SK-N-SH (cell line): ENCODE data around the gene VPS51. TPM values are rescaled to one million over a fixed set of nuclear protein-coding genes. Genes with fewer than 3 reads are reported as not detected.
A peak's percentile ranks its signal among the peaks of the same experiment; 100 is the strongest.

Experiments
- CTCF ChIA-PET: fragments of 300-600, 350-600 bp; formaldehyde crosslinking; extraction: SDS; loops from one replicate; lab custom pipeline; 2021; lab: Yijun Ruan, JAX
- POLR2A ChIA-PET: fragments of 350-600 bp; sonication (Branson Sonifier 250); formaldehyde crosslinking; extraction: SDS; loops from one replicate; lab custom pipeline; 2020; ENCODE audit warnings: antibody characterized with exemption, inconsistent platforms; lab: Yijun Ruan, JAX
- DNase-seq: peaks from one replicate; pipeline ENCODE4 v3.0.0; 2012
- H2AFZ ChIP-seq: fragments of 200-600 bp; sonication (generic); 2 replicates; pipeline ENCODE4 v1.8.1; 2016; ENCODE audit warnings: antibody characterized with exemption, mild to moderate bottlenecking, low read depth
- H3F3A ChIP-seq: fragments of 200-600 bp; sonication (generic); replicated peaks from 2 replicates; pipeline ENCODE3; 2016; ENCODE audit warnings: antibody characterized with exemption, mild to moderate bottlenecking; ENCODE audit not compliant: insufficient read depth
- H3K27ac ChIP-seq, 2 experiments: fragments of 200-500 bp in 1 of 2; fragments of 200-600 bp in 1 of 2; sonication (Bioruptor generic) in 1 of 2; sonication (generic), shearing (Covaris generic) in 1 of 2; 2 replicates each; pipeline versions ENCODE4 v1.5.1 to v1.6.1; 2014 to 2016; ENCODE audit warnings: low read depth in 2 of 2, inconsistent platforms in 1 of 2, low read length in 1 of 2, mild to moderate bottlenecking in 1 of 2, mixed read lengths in 1 of 2
- H3K27me3 ChIP-seq: fragments of 200-600 bp; sonication (generic), shearing (Covaris generic); 2 replicates; pipeline ENCODE4 v1.6.1; 2016; ENCODE audit warnings: mixed run types; ENCODE audit not compliant: insufficient read depth
- H3K36me3 ChIP-seq, 2 experiments: fragments of 200-500 bp in 1 of 2; fragments of 200-600 bp in 1 of 2; sonication (Bioruptor generic) in 1 of 2; sonication (generic) in 1 of 2; replicated peaks in 1 of 2; 2 replicates each; pipeline versions ENCODE3 to v1.5.1; 2014 to 2016; ENCODE audit warnings: low read length in 1 of 2, mild to moderate bottlenecking in 1 of 2; ENCODE audit not compliant: insufficient read depth in 2 of 2, control insufficient read depth in 1 of 2
- H3K4me1 ChIP-seq, 2 experiments: fragments of 200-500 bp in 1 of 2; fragments of 200-600 bp in 1 of 2; sonication (Bioruptor generic) in 1 of 2; sonication (generic), shearing (Covaris generic) in 1 of 2; 2 replicates each; pipeline versions ENCODE4 v1.5.1 to v1.6.1; 2014 to 2016; ENCODE audit warnings: low read depth in 1 of 2, low read length in 1 of 2, mixed run types in 1 of 2; ENCODE audit not compliant: insufficient read depth in 2 of 2, control insufficient read depth in 1 of 2
- H3K4me2 ChIP-seq: fragments of 200-600 bp; sonication (generic), shearing (Covaris generic); 2 replicates; pipeline ENCODE4 v1.6.1; 2017; ENCODE audit warnings: mixed run types
- H3K4me3 ChIP-seq, 2 experiments: fragments of 200-500 bp in 1 of 2; fragments of 200-600 bp in 1 of 2; sonication (Bioruptor generic) in 1 of 2; sonication (generic), shearing (Covaris generic) in 1 of 2; 2 replicates each; pipeline versions ENCODE4 v1.5.1 to v1.8.1; 2014 to 2016; ENCODE audit warnings: low read depth in 2 of 2, inconsistent platforms in 1 of 2, low read length in 1 of 2, mild to moderate bottlenecking in 1 of 2, mixed read lengths in 1 of 2, moderate library complexity in 1 of 2
- H3K79me2 ChIP-seq: fragments of 200-600 bp; sonication (generic); 2 replicates; pipeline ENCODE4 v1.8.1; 2017; ENCODE audit warnings: mild to moderate bottlenecking; ENCODE audit not compliant: insufficient read depth
- H3K9ac ChIP-seq: fragments of 200-600 bp; sonication (generic); 2 replicates; pipeline ENCODE4 v1.6.1; 2017; ENCODE audit warnings: mixed run types
- H3K9me2 ChIP-seq: fragments of 200-600 bp; sonication (generic); 2 replicates; pipeline ENCODE4 v1.6.1; 2017; ENCODE audit warnings: mixed run types
- H3K9me3 ChIP-seq: fragments of 200-600 bp; sonication (generic); 2 replicates; pipeline ENCODE4 v1.6.1; 2017; ENCODE audit warnings: mixed run types, mild to moderate bottlenecking, moderate library complexity
- H4K20me1 ChIP-seq: fragments of 200-600 bp; sonication (generic); 2 replicates; pipeline ENCODE4 v1.6.1; 2017; ENCODE audit warnings: mild to moderate bottlenecking, mixed run types; ENCODE audit not compliant: insufficient read depth
- CHD2 ChIP-seq: fragments of 150-350 bp; IDR thresholded peaks from 2 replicates; pipeline ENCODE4 v1.6.1; 2018; ENCODE audit warnings: low read length; ENCODE audit not compliant: partially characterized antibody
- CTCF ChIP-seq: fragments of 200-600 bp; sonication (generic); IDR thresholded peaks from 2 replicates; pipeline ENCODE4 v1.6.1; 2017; ENCODE audit warnings: antibody characterized with exemption, mild to moderate bottlenecking, moderate library complexity
- ELF1 ChIP-seq: IDR thresholded peaks from 2 replicates; pipeline ENCODE4 v1.4.0; 2012
- EP300 ChIP-seq, 2 experiments: IDR thresholded peaks; 2 replicates each; pipeline versions ENCODE4 v1.4.0 to v1.6.1; 2012; ENCODE audit warnings: borderline replicate concordance in 1 of 2, low read depth in 1 of 2, low read length in 1 of 2
- EZH2phosphoT487 ChIP-seq: fragments of 200-600 bp; sonication (generic); IDR thresholded peaks from 2 replicates; pipeline ENCODE4 v1.6.1; 2017; ENCODE audit warnings: low read depth, mixed run types, mild to moderate bottlenecking, antibody characterized with exemption, moderate library complexity, borderline replicate concordance
- FOSL2 ChIP-seq: IDR thresholded peaks from 2 replicates; pipeline ENCODE4 v1.4.0; 2012; ENCODE audit warnings: low read depth, mild to moderate bottlenecking, moderate library complexity, borderline replicate concordance
- GATA2 ChIP-seq: sonication (generic); formaldehyde crosslinking; IDR thresholded peaks from 2 replicates; pipeline ENCODE4 v1.5.0; 2020; ENCODE audit warnings: mild to moderate bottlenecking, missing genetic modification reagents
- JUND ChIP-seq: IDR thresholded peaks from 2 replicates; pipeline ENCODE4 v1.4.0; 2012
- PBX3 ChIP-seq: IDR thresholded peaks from 2 replicates; pipeline ENCODE4; 2012
- RAD21 ChIP-seq: IDR thresholded peaks from 2 replicates; pipeline ENCODE4 v1.6.1; 2012; ENCODE audit warnings: mild to moderate bottlenecking, low read length
- RCOR1 ChIP-seq: fragments of 150-350 bp; IDR thresholded peaks from 2 replicates; pipeline ENCODE4 v1.6.1; 2017; ENCODE audit warnings: antibody characterized with exemption, low read length
- SIN3A ChIP-seq: IDR thresholded peaks from 2 replicates; pipeline ENCODE4 v1.6.1; 2012; ENCODE audit warnings: low read depth, mild to moderate bottlenecking, low read length, moderate library complexity, borderline replicate concordance
- SMC3 ChIP-seq: IDR thresholded peaks from 2 replicates; pipeline ENCODE4 v1.6.1; 2012; ENCODE audit warnings: low read depth, low read length, improper control_type of control experiment
- TCF12 ChIP-seq: IDR thresholded peaks from 2 replicates; pipeline ENCODE4 v1.4.0; 2012
- TEAD4 ChIP-seq: IDR thresholded peaks from 2 replicates; pipeline ENCODE4 v1.4.0; 2012; ENCODE audit warnings: mild to moderate bottlenecking, borderline replicate concordance; ENCODE audit not compliant: insufficient read depth
- USF1 ChIP-seq: IDR thresholded peaks from 2 replicates; pipeline ENCODE4 v1.4.0; 2012; ENCODE audit warnings: low read depth, borderline replicate concordance
- YY1 ChIP-seq: IDR thresholded peaks from 2 replicates; pipeline ENCODE4 v1.4.0; 2012; ENCODE audit warnings: low read depth, mild to moderate bottlenecking
- WGBS: methylation state at CpG from one replicate; pipeline ENCODE4 v1.1.6; 2017; ENCODE audit warnings: low lambda C conversion rate; 5-methylcytosine and 5-hydroxymethylcytosine counted together
- polyA plus RNA-seq, 3 experiments: library from polyadenylated mRNA; depleted of rRNA; stranded (reverse); fragments of >200 nt; gene quantifications; 2 replicates each; pipeline ENCODE4 v1.2.3, GENCODE V29; 2012

VPS51 gene
- polyA plus RNA-seq, 1 of the 3 experiments (the other 2 are of a cell fraction) = 59.9 TPM

GRCh38 chr11:65109231-65110198, 13.5 kb downstream of the VPS51 start (continued):
- TF ChIP-seq USF1 (no peak), RAD21 (no peak), TCF12 (no peak), ELF1 (no peak), CHD2 (no peak)

- Histone ChIP-seq H3K36me3 (peaks cover 0 to 26% of the 10 kb centered on the region in 2 experiments), H3K4me1 (peaks cover 9 to 37% of the 10 kb centered on the region in 2 experiments; a peak in 3 of 4 replicates), H3K4me2 (no peak overlapping the region), H3K79me2 (peaks cover 12% of the 10 kb centered on the region; the same call in 1 of the 2 replicates), H3K9ac (no peak overlapping the region), H3K27ac (peak overlapping the region in 1 of 2 experiments; percentile 39; a peak in 3 of 4 replicates), H2AFZ (no peak overlapping the region), H3K9me2 (no peaks in the 10 kb centered on the region), H4K20me1 (peaks cover 6% of the 10 kb centered on the region; the same call in 1 of the 2 replicates), H3F3A (peaks cover 13% of the 10 kb centered on the region), H3K9me3 (no peaks in the 10 kb centered on the region), H3K4me3 (no peak overlapping the region; a peak in 2 of 4 replicates), H3K27me3 (no peaks in the 10 kb centered on the region)
- TF ChIP-seq EZH2phosphoT487 (no peak), TEAD4 (no peak), ELF1 (no peak), PBX3 (no peak), EP300 (IDR thresholded peaks at IDR 0.05; ENCODE audit: borderline replicate concordance in 1 of 2, low read depth in 1 of 2, low read length in 1 of 2) (no peak), GATA2 (CRISPR knock-in tag) (no peak), RCOR1 (no peak), JUND (no peak), CHD2 (peak; percentile 34), CTCF (peak; percentile 89), SIN3A (no peak), YY1 (no peak), SMC3 (peak; percentile 61), RAD21 (peak; percentile 56), FOSL2 (no peak)
- ChIA-PET POLR2A (interaction anchor here (0.7 to 4.1 kb wide), 5 partner anchors 8 to 70 kb away, joined by 3 to 27 read pairs (median 8); partner anchors contain the start of genes FAU, MRPL49, SAC3D1 and VPS51), CTCF (interaction anchor here (0.6 to 6.1 kb wide), 29 partner anchors 8 to 860 kb away, joined by 3 to 150 read pairs (median 4); partner anchors contain the start of genes ARL2, CAPN1, CDCA5 and FAU)
- peak; percentile 91 for DNase-seq
- WGBS = 3% methylated on average over 14 of the region's 18 CpGs
Observed at GRCh38 chr11:65110354-65110861, 14.4 kb downstream of the VPS51 start.
